HG02763 (cell line): ENCODE measurements around the gene DHX35.

Experiments used
- ATAC-seq: cut with Tn5 transposase; IDR thresholded peaks from one replicate; pipeline ENCODE4 v1.9.1; 2021; ENCODE audit warnings: mild to moderate bottlenecking, moderate library complexity; ENCODE audit not compliant: unreplicated experiment

DHX35 gene

GRCh38 chr20:39016506-39016905, 54.4 kb downstream of the DHX35 start:
- ATAC-seq: no peak

- ATAC-seq: no peak
Observed at GRCh38 chr20:39019027-39019426, 56.9 kb downstream of the DHX35 start.

- peak; percentile 77 for ATAC-seq
Observed at GRCh38 chr20:39019805-39020325, 57.7 kb downstream of the DHX35 start.

- no peak for ATAC-seq
Observed at GRCh38 chr20:39021748-39022147, 59.6 kb downstream of the DHX35 start.

- no peak for ATAC-seq
Observed at GRCh38 chr20:39025883-39026282, 63.7 kb downstream of the DHX35 start.

- ATAC-seq: no peak
Observed at GRCh38 chr20:39029364-39029763, 67.2 kb downstream of the DHX35 start.

- ATAC-seq: no peak
Observed at GRCh38 chr20:39032997-39033396, 70.9 kb downstream of the DHX35 start.

GRCh38 chr20:39036011-39036410, 73.9 kb downstream of the DHX35 start:
- no peak for ATAC-seq

GRCh38 chr20:39036851-39037250, 74.7 kb downstream of the DHX35 start:
- ATAC-seq: no peak

- no peak for ATAC-seq
Observed at GRCh38 chr20:39038047-39038446, 75.9 kb downstream of the DHX35 start.

- no peak for ATAC-seq
Observed at GRCh38 chr20:39038495-39038894, 76.4 kb downstream of the DHX35 start.

- no peak for ATAC-seq
Observed at GRCh38 chr20:39039261-39039660, 77.1 kb downstream of the DHX35 start.

- no peak for ATAC-seq
Observed at GRCh38 chr20:39040116-39040515, 78.0 kb downstream of the DHX35 start.

- no peak for ATAC-seq
Observed at GRCh38 chr20:39041067-39041466, 78.9 kb downstream of the DHX35 start.

GRCh38 chr20:39042279-39043150, 80.4 kb downstream of the DHX35 start:
- no peak for ATAC-seq

- no peak for ATAC-seq
Observed at GRCh38 chr20:39044501-39044900, 82.4 kb downstream of the DHX35 start.

GRCh38 chr20:39045676-39046075, 83.5 kb downstream of the DHX35 start:
- no peak for ATAC-seq

GRCh38 chr20:39047417-39047985, 85.4 kb downstream of the DHX35 start:
- no peak for ATAC-seq

GRCh38 chr20:39048000-39048696, 86.0 kb downstream of the DHX35 start:
- peak; percentile 44 for ATAC-seq

- ATAC-seq: no peak
Observed at GRCh38 chr20:39049148-39049547, 87.0 kb downstream of the DHX35 start.

GRCh38 chr20:39049684-39050554, 87.8 kb downstream of the DHX35 start:
- ATAC-seq: peak; percentile 86
